Neuronal stem cell (in vitro differentiated cells): ENCODE data around the gene S1PR4.
"Not testable (repeated sequence)": the region's sequence is repeated elsewhere in the genome, so short reads cannot be mapped to it uniquely, and the experiment has no call there.

Source experiments
- DNase-seq: peaks from one replicate; pipeline ENCODE4 v3.0.0-alpha.2; 2013; ENCODE audit warnings: low spot score
- H2AFZ ChIP-seq: one replicate; pipeline ENCODE4 v1.6.1; 2013; ENCODE audit warnings: mild to moderate bottlenecking, low read length, inconsistent platforms
- H2AK5ac ChIP-seq: 2 replicates; pipeline ENCODE4 v1.6.1; 2013; ENCODE audit warnings: low read depth, mild to moderate bottlenecking, inconsistent platforms, low read length, moderate library complexity, mixed read lengths
- H2BK120ac ChIP-seq: 2 replicates; pipeline ENCODE4 v1.6.1; 2013; ENCODE audit warnings: low read depth, mild to moderate bottlenecking, inconsistent platforms, low read length, moderate library complexity, mixed read lengths
- H2BK12ac ChIP-seq: one replicate; pipeline ENCODE4 v1.6.1; 2013; ENCODE audit warnings: low read length, inconsistent platforms
- H2BK15ac ChIP-seq: 2 replicates; pipeline ENCODE4 v1.6.1; 2013; ENCODE audit warnings: mild to moderate bottlenecking, low read length, inconsistent platforms, mixed read lengths
- H2BK5ac ChIP-seq: one replicate; pipeline ENCODE4 v1.6.1; 2013; ENCODE audit warnings: inconsistent platforms, mild to moderate bottlenecking, low read length, moderate library complexity
- H3K14ac ChIP-seq: one replicate; pipeline ENCODE4 v1.6.1; 2013; ENCODE audit warnings: low read length, inconsistent platforms
- H3K18ac ChIP-seq: 2 replicates; pipeline ENCODE4 v1.6.1; 2013; ENCODE audit warnings: low read length, inconsistent platforms
- H3K23ac ChIP-seq: 2 replicates; pipeline ENCODE4 v1.6.1; 2013; ENCODE audit warnings: low read depth, mild to moderate bottlenecking, mixed read lengths, low read length, inconsistent platforms; ENCODE audit not compliant: poor library complexity
- H3K27ac ChIP-seq: replicated peaks from 3 replicates; pipeline ENCODE4 v1.5.1; 2013; ENCODE audit warnings: low read length, inconsistent platforms
- H3K27me3 ChIP-seq, 3 experiments: 2 replicates each; pipeline ENCODE4 v1.6.1; 2013; ENCODE audit warnings: low read length in 3 of 3, mild to moderate bottlenecking in 2 of 3, inconsistent platforms in 1 of 3, low read depth in 1 of 3, mixed read lengths in 1 of 3, moderate library complexity in 1 of 3; ENCODE audit not compliant: control insufficient read depth in 3 of 3, insufficient read depth in 3 of 3
- H3K36me3 ChIP-seq, 2 donors: replicated peaks in 1 of 2; 2 replicates each; pipeline ENCODE4 v1.6.1; 2013; ENCODE audit warnings: low read length in 2 of 2; ENCODE audit not compliant: control insufficient read depth in 2 of 2, insufficient read depth in 2 of 2
- H3K4ac ChIP-seq: 2 replicates; pipeline ENCODE4 v1.6.1; 2013; ENCODE audit warnings: inconsistent platforms, mild to moderate bottlenecking, low read length, moderate library complexity
- H3K4me1 ChIP-seq, 2 donors: 1 replicate in 1 of 2; 2 replicates in 1 of 2; pipeline ENCODE4 v1.6.1; 2013; ENCODE audit warnings: low read length in 2 of 2, low read depth in 1 of 2; ENCODE audit not compliant: control insufficient read depth in 2 of 2, insufficient read depth in 1 of 2
- H3K4me2 ChIP-seq: one replicate; pipeline ENCODE4 v1.6.1; 2013; ENCODE audit warnings: mild to moderate bottlenecking, low read length, inconsistent platforms; ENCODE audit not compliant: insufficient read depth, poor library complexity, severe bottlenecking
- H3K4me3 ChIP-seq, 2 donors: 2 replicates each; pipeline ENCODE4 v1.5.1; 2013; ENCODE audit warnings: low read length in 2 of 2, mild to moderate bottlenecking in 2 of 2, inconsistent platforms in 1 of 2, moderate library complexity in 1 of 2
- H3K79me1 ChIP-seq: one replicate; pipeline ENCODE4 v1.6.1; 2013; ENCODE audit warnings: low read depth, mild to moderate bottlenecking, inconsistent platforms, low read length, moderate library complexity
- H3K9ac ChIP-seq: one replicate; pipeline ENCODE4 v1.6.1; 2013; ENCODE audit warnings: mild to moderate bottlenecking, low read depth, low read length, inconsistent platforms; ENCODE audit not compliant: poor library complexity
- H3K9me3 ChIP-seq, 2 donors: replicated peaks in 1 of 2; 2 replicates each; pipeline versions ENCODE3 to v1.6.1; 2013; ENCODE audit warnings: low read length in 2 of 2, mild to moderate bottlenecking in 2 of 2, inconsistent platforms in 1 of 2, low read depth in 1 of 2, mixed read lengths in 1 of 2, moderate library complexity in 1 of 2; ENCODE audit not compliant: control insufficient read depth in 2 of 2, insufficient read depth in 1 of 2
- H4K8ac ChIP-seq: one replicate; pipeline ENCODE4 v1.6.1; 2013; ENCODE audit warnings: low read depth, mild to moderate bottlenecking, inconsistent platforms, low read length, moderate library complexity
- H4K91ac ChIP-seq: one replicate; pipeline ENCODE4 v1.6.1; 2013; ENCODE audit warnings: low read length, low read depth, mild to moderate bottlenecking, inconsistent platforms; ENCODE audit not compliant: poor library complexity
- WGBS, 2 donors: extraction: QIAGEN DNeasy Blood & Tissue Kit; methylation state at CpG; one replicate each; pipeline ENCODE4 v1.1.7; 2013; ENCODE audit warnings: missing lambda C conversion rate in 2 of 2, mixed read lengths in 1 of 2; ENCODE audit not compliant: insufficient read length in 2 of 2, insufficient replicate concordance in 1 of 2; ENCODE audit errors: extremely low coverage in 2 of 2; 5-methylcytosine and 5-hydroxymethylcytosine counted together

The S1PR4 gene

GRCh38 chr19:3216874-3217273 is 38.3 kb downstream of the S1PR4 start:
- Histone ChIP-seq H3K4me1 (peaks cover 0 to 7% of the 10 kb centered on the region in 2 donors), H3K18ac (no peak overlapping the region), H2BK12ac (no peak overlapping the region), H3K9ac (no peak overlapping the region), H3K4me2 (no peak overlapping the region), H3K14ac (no peak overlapping the region), H3K4ac (no peak overlapping the region), H3K79me1 (no peaks in the 10 kb centered on the region), H3K4me3 (peak overlapping the region in 1 of 2 donors; percentile 18), H2BK5ac (no peak overlapping the region), H3K23ac (no peak overlapping the region), H3K27me3 (no peaks in the 10 kb centered on the region), H4K91ac (no peak overlapping the region), H3K27ac (no peak overlapping the region), H4K8ac (no peak overlapping the region), H2BK15ac (no peak overlapping the region), H2AK5ac (no peak overlapping the region), H3K9me3 (peaks cover 0 to 2% of the 10 kb centered on the region in 2 donors), H2BK120ac (no peak overlapping the region), H3K36me3 (peaks cover 0 to 3% of the 10 kb centered on the region in 2 donors), H2AFZ (no peak overlapping the region)
- DNase-seq: no peak
- no CpG with 5 or more reads among the region's 5 CpGs for WGBS, 2 donors

DNA sequence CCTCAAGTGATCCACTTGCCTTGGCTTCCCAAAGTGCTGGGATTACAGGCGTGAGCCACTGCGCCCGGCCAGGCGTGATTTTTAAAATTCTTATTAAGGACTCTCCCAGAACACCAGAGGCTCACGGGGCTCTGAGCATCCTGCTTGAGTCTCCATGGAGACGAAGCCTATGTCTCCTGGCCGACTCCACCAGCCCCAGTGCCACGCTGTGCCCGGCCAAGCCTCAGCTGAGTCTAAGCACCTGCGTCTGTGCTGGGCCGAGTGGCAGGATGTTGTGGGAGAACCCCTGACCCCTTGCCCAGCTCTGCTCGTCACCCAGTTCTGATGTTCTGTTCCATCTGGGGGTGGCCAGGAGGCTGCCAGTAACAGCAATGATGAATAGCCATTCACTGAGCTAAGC is 42.0 kb downstream of the S1PR4 start:
- H3K23ac ChIP-seq: no peak overlapping the region
- no peak overlapping the region for H3K9ac ChIP-seq
- H4K91ac ChIP-seq: no peak overlapping the region
- H2BK5ac ChIP-seq: no peak overlapping the region
- H3K14ac ChIP-seq: no peak overlapping the region
- H4K8ac ChIP-seq: no peak overlapping the region
- no peak overlapping the region for H3K18ac ChIP-seq
- peaks cover 0 to 3% of the 10 kb centered on the region in 2 donors for H3K36me3 ChIP-seq
- peaks cover 0 to 2% of the 10 kb centered on the region in 2 donors for H3K9me3 ChIP-seq
- no peak overlapping the region for H2BK15ac ChIP-seq
- no peak overlapping the region for H2BK12ac ChIP-seq
- H3K4me2 ChIP-seq: no peak overlapping the region
- no peak overlapping the region for H2AK5ac ChIP-seq
- H3K79me1 ChIP-seq: no peaks in the 10 kb centered on the region
- WGBS, 2 donors: no CpG with 5 or more reads among the region's 12 CpGs
- no peak overlapping the region for H3K4ac ChIP-seq
- no peak for DNase-seq
- H2AFZ ChIP-seq: no peak overlapping the region
- H3K27me3 ChIP-seq: no peaks in the 10 kb centered on the region
- no peak overlapping the region for H3K4me3 ChIP-seq
- H3K27ac ChIP-seq: no peak overlapping the region
- no peak overlapping the region for H2BK120ac ChIP-seq
- peaks cover 0 to 2% of the 10 kb centered on the region in 2 donors for H3K4me1 ChIP-seq

GRCh38 chr19:3221576-3221975 is 43.0 kb downstream of the S1PR4 start:
- not testable (repeated sequence) for H2BK120ac ChIP-seq
- no CpG with 5 or more reads among the region's 5 CpGs for WGBS, 2 donors

DNA sequence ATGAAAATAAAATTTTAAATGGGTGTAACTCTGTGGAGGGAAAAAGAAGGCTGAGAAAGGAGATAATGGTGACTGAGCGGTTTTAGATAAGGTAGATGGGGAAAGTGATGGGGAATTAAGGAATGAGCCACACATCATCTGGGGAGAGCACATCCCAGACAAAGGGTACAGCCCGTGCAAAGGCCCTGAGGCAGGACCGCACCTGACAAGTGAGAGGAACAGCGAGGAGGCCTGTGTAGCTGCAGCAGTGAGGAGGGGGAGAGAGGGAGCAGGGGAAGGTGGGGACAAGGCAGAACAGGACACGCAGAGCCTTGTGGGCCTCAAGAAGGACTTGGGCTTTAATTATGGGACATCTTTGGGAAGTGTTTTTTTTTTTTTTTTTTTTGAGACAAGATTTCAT is 44.1 kb downstream of the S1PR4 start:
- no peak overlapping the region for H2AFZ ChIP-seq
- H3K4me3 ChIP-seq: no peak overlapping the region
- H3K79me1 ChIP-seq: no peaks in the 10 kb centered on the region
- no peak overlapping the region for H2AK5ac ChIP-seq
- WGBS, 2 donors: 100% methylated on average over 1 of the region's 5 CpGs; no CpG with 5 or more reads in 1 of the 2 donors
- DNase-seq: no peak
- H3K4ac ChIP-seq: no peak overlapping the region
- no peak overlapping the region for H4K91ac ChIP-seq
- H4K8ac ChIP-seq: no peak overlapping the region
- H3K27me3 ChIP-seq: no peaks in the 10 kb centered on the region
- no peak overlapping the region for H2BK15ac ChIP-seq
- H3K23ac ChIP-seq: no peak overlapping the region
- H3K36me3 ChIP-seq: no peaks in the 10 kb centered on the region
- H2BK120ac ChIP-seq: no peak overlapping the region
- H3K4me1 ChIP-seq: peaks cover 3 to 7% of the 10 kb centered on the region in 2 donors
- no peak overlapping the region for H3K14ac ChIP-seq
- H3K9ac ChIP-seq: no peak overlapping the region
- H3K27ac ChIP-seq: no peak overlapping the region
- H3K9me3 ChIP-seq: no peaks in the 10 kb centered on the region
- no peak overlapping the region for H3K4me2 ChIP-seq
- H3K18ac ChIP-seq: no peak overlapping the region
- no peak overlapping the region for H2BK12ac ChIP-seq
- H2BK5ac ChIP-seq: no peak overlapping the region

More at GRCh38 chr19:3221576-3221975, 43.0 kb downstream of the S1PR4 start:
- H2AK5ac ChIP-seq, H3K27me3 ChIP-seq, H2BK12ac ChIP-seq, H3K9me3 ChIP-seq, H2BK15ac ChIP-seq, H3K4me2 ChIP-seq, H3K18ac ChIP-seq, H3K14ac ChIP-seq, H4K91ac ChIP-seq, H4K8ac ChIP-seq, H3K27ac ChIP-seq, H3K4me3 ChIP-seq, H3K36me3 ChIP-seq, H2BK5ac ChIP-seq, H3K9ac ChIP-seq, H3K4ac ChIP-seq, H3K79me1 ChIP-seq, H2AFZ ChIP-seq, H3K23ac ChIP-seq, DNase-seq, H3K4me1 ChIP-seq: not testable (repeated sequence)
